GM03348 (cell line): ENCODE data around the gene THSD1.
A peak's percentile ranks its signal among the peaks of the same experiment; 100 is the strongest.

Source experiments
- DNase-seq: peaks from one replicate; pipeline ENCODE4 v3.0.0; 2012; ENCODE audit warnings: low spot score

Gene THSD1

GRCh38 chr13:52405767-52406494, at the start of gene THSD1:
Gene THSD1 (minus strand): TSS chr13:52406172. CDS start chr13:52402600, 3,572 bp downstream.
- DNase-seq: peak; percentile 93

- peak; percentile 88 for DNase-seq
Measured at GRCh38 chr13:52455677-52456041, 49.7 kb upstream of the THSD1 start.

- DNase-seq: peak; percentile 96
Measured at GRCh38 chr13:52454820-52455676, 49.1 kb upstream of the THSD1 start, which contains the start of gene CKAP2. Gene CKAP2 (plus strand): TSS chr13:52455478. CDS start chr13:52455557, 79 bp downstream.

GRCh38 chr13:52454459-52454819, 48.5 kb upstream of the THSD1 start:
- DNase-seq: no peak

GRCh38 chr13:52452470-52452869, 46.5 kb upstream of the THSD1 start:
- DNase-seq: no peak

- no peak for DNase-seq
Measured at GRCh38 chr13:52451135-52451804, 45.3 kb upstream of the THSD1 start.

- DNase-seq: no peak
Measured at GRCh38 chr13:52450793-52451116, 44.8 kb upstream of the THSD1 start.

- DNase-seq: peak; percentile 96
Measured at GRCh38 chr13:52450012-52450792, 44.2 kb upstream of the THSD1 start, which contains the start of gene VPS36. Gene VPS36 (minus strand): TSS chr13:52450634. CDS start chr13:52450594, 40 bp downstream.

GRCh38 chr13:52449331-52450011, 43.5 kb upstream of the THSD1 start:
- no peak for DNase-seq

GRCh38 chr13:52447815-52448552, 42.0 kb upstream of the THSD1 start:
- no peak for DNase-seq

GRCh38 chr13:52447354-52447753, 41.4 kb upstream of the THSD1 start:
- no peak for DNase-seq

GRCh38 chr13:52446265-52446664, 40.3 kb upstream of the THSD1 start:
- no peak for DNase-seq

- DNase-seq: no peak
Measured at GRCh38 chr13:52432456-52432855, 26.5 kb upstream of the THSD1 start.

- no peak for DNase-seq
Measured at GRCh38 chr13:52428295-52428694, 22.3 kb upstream of the THSD1 start.

GRCh38 chr13:52421216-52421615, 15.2 kb upstream of the THSD1 start:
- no peak for DNase-seq

- DNase-seq: no peak
Measured at GRCh38 chr13:52419080-52419479, 13.1 kb upstream of the THSD1 start.

GRCh38 chr13:52414963-52415362, 9.0 kb upstream of the THSD1 start:
- peak; percentile 70 for DNase-seq

- DNase-seq: no peak
Measured at GRCh38 chr13:52414051-52414450, 8.1 kb upstream of the THSD1 start.

GRCh38 chr13:52412128-52412527, 6.2 kb upstream of the THSD1 start:
- no peak for DNase-seq

GRCh38 chr13:52411629-52412028, 5.7 kb upstream of the THSD1 start:
- peak; percentile 52 for DNase-seq
